GM19023 (cell line): Measurements from ENCODE around the gene RNF5.
"Not testable (repeated sequence)": the region's sequence is repeated elsewhere in the genome, so short reads cannot be mapped to it uniquely, and the experiment has no call there.

Experiments used
- ATAC-seq: cut with Tn5 transposase; IDR thresholded peaks from one replicate; pipeline ENCODE4 v1.9.1; 2021; ENCODE audit warnings: mild to moderate bottlenecking, moderate library complexity; ENCODE audit not compliant: unreplicated experiment

Gene RNF5

GRCh38 chr6:32203426-32204267 lies 25.4 kb downstream of the RNF5 start:
- no peak for ATAC-seq

DNA sequence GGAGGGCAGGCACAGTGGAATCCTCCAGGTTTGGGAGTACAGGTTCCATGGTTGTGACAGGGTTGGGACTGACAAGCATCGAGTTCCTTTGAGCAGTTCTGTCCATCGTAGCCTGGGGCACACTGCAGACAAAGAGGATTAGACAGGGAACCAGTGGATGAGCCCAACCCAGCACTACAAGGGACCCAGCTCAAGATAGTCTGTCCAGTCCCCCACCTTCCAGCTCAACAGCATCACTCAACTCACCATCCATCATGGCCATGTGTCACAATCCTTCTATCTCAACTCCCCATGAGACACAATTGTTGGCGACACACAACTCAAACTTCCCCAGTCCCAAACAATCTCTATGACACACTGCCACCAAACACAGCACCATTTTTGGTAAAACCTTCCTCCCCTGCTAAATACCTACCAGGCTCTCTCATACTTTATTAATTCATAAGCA lies 26.1 kb downstream of the RNF5 start:
- ATAC-seq: no peak

- ATAC-seq: no peak
Observed at GRCh38 chr6:32208996-32209395, 30.8 kb downstream of the RNF5 start.

DNA sequence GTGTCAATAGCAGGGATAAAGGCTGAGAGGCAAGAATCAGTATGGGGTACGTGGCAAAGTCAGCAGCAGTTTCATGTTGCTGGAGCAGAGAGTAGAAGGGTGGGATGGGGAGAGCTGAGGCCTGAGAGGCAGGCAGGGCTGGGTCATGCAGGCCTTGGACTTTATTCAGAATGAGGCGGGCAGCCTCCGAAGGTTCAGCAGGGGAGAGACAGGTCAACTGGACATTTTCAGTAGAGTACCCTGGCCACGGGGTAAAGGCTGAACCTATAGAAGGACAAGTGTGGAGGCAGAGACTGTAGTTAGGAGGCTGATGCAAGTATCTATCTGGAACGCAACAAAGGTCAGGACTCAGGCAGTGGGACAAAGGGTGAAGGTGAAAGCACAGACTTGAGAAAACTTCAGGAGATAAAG lies 32.0 kb downstream of the RNF5 start:
- no peak for ATAC-seq

- not testable (repeated sequence) for ATAC-seq
Observed at GRCh38 chr6:32211432-32211831, 33.2 kb downstream of the RNF5 start.

GRCh38 chr6:32212076-32212760 lies 34.0 kb downstream of the RNF5 start:
- no peak for ATAC-seq

DNA sequence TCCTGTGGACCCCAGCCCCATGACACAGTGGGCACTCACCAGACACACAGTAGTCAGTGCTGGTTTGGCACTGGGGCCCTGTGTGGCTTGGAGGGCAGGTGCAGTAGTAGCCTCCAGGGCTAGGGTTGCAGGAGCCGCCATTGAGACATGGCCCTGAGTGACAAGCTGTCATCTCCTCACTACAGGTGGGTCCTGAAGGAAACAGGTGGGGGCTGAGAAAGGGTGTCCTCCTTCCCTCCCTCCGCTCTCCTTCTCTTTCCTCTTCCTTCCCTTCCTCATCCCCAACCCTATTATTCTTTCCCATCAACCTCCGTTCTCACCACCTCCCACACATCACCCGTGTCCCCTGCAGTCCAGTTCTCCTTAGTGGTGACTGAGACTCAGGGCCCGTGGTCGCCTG lies 35.4 kb downstream of the RNF5 start:
- ATAC-seq: no peak

- no peak for ATAC-seq
Observed at GRCh38 chr6:32214126-32214525, 35.9 kb downstream of the RNF5 start.

- ATAC-seq: no peak
Observed at GRCh38 chr6:32215617-32216016, 37.4 kb downstream of the RNF5 start.

GRCh38 chr6:32216285-32216684 lies 38.1 kb downstream of the RNF5 start:
- no peak for ATAC-seq

DNA sequence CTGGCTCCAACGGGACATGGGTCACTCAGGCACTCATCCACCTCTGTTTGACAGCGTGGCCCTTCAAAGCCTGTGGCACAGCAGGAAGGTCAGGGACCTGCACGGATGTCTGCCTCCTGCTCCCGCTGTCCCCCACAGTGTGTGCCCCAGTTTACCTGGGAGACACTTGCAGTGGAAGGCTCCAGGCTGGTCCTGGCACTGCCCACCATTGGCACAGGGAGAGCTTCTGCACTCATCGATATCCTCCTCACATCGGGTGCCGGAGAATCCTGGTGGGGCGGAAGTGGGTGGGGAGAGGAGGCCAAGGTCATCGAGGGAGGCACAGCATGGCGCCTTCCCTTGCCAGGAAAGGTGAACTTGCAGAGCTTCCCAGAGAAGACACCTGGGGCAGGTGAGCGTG lies 38.8 kb downstream of the RNF5 start:
- no peak for ATAC-seq

GRCh38 chr6:32218167-32218566 lies 40.0 kb downstream of the RNF5 start:
- ATAC-seq: no peak

GRCh38 chr6:32220021-32220420 lies 41.8 kb downstream of the RNF5 start:
- ATAC-seq: no peak

DNA sequence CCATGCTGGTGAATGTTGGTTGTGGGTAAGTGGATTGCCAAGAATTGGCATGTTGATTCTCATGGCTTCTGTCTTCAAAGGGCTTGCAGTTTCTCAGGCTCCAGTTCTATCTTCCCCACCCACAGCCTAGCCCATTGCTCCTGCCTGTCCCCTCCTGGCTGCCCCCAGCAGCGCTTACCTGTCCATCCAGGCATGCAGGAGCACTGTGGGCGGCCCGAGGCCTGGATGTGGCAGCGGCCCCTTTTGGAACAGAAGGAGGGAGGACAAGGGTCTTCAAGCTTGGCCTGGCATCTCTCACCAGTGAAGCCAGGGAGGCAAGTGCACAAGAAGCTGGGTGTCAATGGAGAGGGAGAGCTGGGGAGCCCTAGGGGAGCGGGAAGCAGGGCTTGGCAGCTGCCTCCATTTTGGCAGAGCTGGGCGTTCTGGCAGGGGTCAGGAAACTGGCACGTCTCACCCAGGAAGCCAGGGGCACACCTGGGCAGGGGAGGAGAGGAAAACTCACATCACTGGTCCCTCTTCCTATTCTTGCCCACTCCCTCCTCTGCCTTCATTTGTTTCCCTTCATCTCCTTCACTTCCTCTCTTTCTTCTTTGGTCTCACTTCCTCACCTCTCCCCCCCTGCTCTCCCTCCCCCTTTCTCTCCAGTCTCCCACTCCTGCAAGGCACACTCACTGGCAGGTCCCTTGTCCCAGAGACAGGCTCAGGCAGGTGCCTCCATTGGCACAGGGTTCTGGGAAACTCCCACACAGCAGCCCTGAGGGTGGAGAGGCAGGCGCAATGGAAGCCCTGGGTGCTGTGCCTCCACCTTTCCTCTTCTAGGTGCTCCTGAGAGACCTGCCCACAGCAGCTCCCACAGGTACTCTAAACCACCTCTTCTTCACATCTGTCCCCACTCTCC lies 44.4 kb downstream of the RNF5 start:
- no peak for ATAC-seq

GRCh38 chr6:32223258-32224235 lies 45.3 kb downstream of the RNF5 start, which contains the start of gene NOTCH4:
Gene NOTCH4 (minus strand): TSS chr6:32224067. CDS start chr6:32223928, 139 bp downstream.
- no peak for ATAC-seq

GRCh38 chr6:32224696-32225095 lies 46.5 kb downstream of the RNF5 start:
- ATAC-seq: no peak

DNA sequence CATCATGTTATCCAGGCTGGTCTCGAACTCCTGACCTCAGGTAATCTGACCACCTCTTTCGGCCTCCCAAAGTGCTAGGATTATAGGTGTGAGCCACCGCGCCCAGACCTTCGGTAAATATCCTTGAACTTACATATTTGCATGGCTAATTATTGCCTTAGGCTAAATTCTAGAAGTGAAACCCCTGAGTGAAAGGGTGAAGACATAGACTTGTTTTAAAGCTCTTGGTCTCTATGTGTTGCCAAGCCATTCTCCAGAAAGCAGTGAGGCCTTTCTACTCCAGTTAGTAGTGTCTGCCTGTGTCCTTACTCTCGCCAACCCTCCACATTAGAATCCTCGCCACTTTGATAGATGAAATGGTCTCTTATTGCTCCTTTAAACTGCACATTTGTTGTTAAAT lies 48.2 kb downstream of the RNF5 start:
- no peak for ATAC-seq
